Activated naive CD4-positive, alpha-beta T cell treated with anti-CD3 and anti-CD28 coated beads, Interleukin-2, amount 50 U/mL, for 16 hours (primary cell): ENCODE results near the gene STS.
"Not testable (repeated sequence)": the region's sequence is repeated elsewhere in the genome, so short reads cannot be mapped to it uniquely, and the experiment has no call there.

Source experiments
- DNase-seq: peaks from one replicate; pipeline ENCODE4 v3.0.0-alpha.2; 2020

The STS gene

DNA sequence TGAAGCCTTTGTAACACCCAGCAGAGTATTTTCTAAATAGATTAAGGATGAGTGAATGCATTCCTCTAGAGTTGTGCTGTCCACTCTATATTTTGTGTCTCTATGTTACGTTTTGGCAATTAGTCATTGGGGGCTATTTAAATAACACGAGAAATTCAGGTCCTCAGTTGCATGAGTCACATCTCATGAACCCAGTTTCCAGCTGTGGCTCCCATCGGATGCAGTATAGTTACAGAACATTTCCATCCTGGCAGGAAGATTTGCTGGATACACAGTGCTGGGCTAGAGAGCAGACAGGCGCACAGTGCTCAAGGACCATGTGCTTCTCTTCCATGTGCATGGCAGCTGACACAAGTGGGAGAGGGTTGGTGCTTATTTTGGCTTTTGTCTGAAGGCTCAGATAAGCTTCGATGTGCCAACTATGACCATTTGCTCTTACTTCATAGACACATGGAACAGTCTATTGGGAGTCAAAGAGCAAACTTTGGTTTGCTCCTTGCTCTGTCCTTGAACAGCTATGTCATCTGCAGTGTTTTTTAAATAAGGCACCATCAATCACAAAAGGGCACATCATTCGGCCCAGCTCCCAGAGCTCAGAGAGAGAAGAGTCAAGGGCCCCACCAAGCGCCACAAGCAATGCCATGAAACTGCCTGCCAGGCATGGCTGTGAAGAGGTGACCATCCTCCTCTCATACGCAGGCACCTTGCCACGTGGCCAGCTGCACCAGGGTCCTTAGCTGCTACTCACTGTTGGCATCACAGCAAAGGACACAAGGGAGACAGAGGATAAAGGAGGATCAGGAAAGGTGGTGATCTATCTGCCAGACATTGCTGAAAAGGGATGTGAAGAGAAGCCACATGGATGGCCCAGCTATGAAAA is 8.1 kb upstream of the STS start:
- DNase-seq: no peak

DNA sequence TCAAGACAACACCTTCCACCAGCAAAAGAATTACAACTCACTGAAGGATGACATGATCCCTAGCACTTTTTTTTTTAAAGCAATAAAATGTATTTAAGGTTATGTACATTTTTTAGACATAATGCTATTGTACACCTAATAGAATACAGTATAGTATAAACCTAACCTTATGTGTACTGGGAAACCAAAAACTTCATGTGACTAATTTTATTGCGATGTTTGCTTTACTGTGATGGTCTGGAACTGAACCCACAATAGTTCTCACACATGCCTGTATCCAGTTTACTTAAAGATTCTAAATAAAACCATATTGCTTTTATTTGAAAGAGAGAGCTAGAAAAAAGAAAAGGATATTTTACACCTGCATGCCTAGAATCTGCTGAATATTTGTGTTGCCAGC is 4.4 kb upstream of the STS start:
- DNase-seq: no peak

DNA sequence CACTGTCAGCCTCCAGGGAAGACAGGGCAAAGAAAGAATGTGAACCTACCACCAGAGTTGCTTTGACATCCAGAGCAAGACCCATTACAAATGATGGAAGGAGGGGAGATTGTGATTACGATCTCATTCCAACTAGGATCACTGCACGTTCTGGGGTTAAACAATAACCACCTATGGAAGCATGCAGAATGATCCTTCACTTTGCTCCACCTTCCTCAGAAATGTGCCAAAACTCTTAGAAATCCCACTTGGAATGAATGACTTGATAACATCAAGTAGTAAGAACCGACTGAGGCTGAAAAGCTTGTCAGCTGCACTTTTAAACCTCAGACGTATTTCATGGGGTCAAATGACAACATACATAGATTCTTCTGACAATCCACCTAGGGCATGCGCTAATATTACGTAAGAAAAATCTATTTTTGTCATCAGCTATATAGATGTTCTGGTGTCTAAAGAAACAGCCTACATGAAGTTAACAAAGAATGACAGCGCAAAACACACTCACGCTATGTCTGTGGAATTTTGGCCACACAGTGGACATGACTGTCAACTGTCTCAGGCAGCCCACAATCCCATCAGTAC is 3.5 kb upstream of the STS start:
- no peak for DNase-seq

DNA sequence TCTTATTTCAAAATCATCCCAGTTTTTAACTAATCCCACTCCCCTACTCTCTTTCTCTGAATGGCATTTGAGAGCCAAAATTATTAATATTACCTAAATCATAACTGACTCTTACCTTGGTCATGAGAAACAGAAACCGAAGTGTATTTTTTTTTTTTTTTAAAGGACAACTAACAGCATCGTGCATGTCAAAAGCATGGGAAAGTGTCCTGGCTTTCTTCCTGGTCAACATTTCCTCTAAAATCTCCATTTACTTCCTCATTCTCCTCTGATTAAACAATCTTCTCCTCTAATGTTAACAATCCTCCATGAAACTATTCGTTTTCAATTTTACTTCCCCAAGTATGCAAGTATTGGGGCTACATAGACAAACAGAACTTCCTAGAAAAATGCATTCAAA is 2.1 kb upstream of the STS start:
- no peak for DNase-seq

DNA sequence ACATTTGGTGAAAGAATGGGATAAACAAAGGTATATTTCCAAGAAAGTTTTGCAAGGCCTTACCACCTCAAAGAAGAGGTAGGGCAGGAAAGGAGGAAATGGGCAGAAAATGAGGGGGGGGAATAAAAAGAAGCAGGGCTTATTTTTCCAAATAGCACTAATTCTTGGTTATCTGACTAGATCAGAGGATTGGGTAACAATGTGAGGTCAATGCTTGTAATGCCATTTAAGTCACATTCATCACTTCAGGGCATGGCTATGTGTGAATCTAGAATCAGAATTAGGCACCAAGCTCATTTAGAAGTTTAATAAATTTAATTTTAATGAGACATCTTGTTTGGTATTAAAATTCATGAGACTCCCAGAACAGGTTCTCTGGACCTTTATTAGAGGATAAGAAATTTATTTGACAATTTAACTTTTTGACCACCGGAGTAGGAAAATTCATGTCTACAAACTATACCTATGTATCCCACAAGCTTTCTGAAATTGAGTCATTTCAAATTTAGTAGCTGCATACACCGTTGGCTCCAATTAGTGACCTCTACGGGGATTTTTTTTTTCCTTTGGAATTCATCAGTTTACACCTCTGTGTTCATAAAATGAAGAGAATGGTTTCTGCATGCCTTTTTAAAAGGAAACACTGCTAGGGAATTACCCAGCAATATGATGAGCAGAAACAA is 1.4 kb upstream of the STS start:
- no peak for DNase-seq

DNA sequence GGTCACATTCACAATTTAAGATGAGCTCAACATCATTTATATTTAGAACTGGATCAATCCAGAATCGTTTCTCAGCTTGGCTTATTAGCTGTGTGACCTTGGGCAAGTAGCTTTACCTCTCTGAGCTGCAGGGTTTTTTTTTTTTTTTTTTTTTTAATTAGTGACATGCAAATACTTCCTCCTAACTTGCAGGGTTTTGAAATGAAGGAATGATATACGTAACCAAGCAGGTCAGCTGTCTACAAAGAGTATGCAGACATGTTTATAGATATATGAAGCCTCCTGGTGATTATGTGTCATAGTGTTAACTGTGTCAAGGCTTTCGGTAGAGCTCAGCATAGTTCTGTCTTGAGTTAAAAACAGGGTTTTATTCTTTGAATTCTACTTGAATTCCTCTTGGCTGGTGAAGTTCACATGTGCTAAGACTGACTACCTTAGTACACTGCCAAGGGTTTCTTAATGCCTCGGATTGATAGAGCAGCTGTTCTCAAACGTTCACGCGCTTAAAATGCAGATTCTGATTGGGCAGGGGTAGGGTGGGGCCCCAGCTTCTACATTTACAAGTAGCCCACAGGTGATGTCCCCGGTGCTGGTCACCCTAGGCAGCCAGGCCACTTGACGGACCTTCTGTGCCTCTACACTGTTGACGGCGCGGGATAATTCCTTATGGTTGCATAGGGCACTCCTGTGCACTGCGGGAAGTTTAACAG is 654 bp upstream of the STS start:
- no peak for DNase-seq

DNA sequence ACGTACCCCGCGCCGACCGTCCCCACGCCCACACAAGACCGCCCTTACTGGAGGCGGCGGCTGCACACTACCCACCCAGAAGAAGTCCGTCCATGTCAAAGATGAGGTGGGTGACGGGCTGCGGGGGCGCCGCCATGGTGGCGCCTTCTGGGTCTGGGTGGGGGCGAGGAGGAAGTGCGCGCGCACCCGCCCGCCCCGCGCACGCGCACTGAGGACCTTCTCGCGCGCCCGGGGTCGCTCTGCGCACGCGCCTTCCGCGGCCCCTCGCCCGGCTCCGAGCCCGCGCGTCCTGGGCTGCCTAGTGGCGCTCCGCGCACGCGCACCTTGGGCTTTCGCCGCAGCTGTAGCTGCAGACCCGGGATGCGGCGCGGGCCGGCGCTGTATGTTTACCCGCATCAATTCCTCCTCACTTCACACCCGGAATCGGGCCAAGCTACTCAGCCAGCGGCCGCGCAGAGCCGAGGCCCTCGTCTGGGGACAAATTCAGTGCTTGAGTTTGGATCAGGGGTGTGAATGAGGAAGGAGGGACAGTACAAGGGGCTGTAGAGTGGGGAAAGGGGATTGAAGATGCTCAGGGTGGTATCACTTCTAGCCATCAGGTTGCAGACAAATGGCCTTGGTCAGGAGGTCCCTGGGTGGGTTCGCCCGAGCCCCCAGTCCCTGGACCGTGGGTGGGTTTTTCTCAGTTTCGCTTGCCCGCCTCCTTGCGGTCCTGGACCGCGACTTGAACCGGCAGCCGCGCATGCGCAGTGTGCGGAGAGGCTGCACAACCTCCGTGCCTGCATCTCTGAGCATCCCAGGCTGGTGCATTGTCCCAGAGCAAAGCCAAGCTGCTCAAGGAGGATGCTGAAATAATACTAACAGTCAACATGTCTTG is 704 bp downstream of the STS start, which contains the start of gene PUDP:
TSS of gene PUDP (minus strand) at position 176 of the 877 bp plus-strand sequence. CDS start at position 136, 40 bp downstream.
- DNase-seq: peak; percentile 86

DNA sequence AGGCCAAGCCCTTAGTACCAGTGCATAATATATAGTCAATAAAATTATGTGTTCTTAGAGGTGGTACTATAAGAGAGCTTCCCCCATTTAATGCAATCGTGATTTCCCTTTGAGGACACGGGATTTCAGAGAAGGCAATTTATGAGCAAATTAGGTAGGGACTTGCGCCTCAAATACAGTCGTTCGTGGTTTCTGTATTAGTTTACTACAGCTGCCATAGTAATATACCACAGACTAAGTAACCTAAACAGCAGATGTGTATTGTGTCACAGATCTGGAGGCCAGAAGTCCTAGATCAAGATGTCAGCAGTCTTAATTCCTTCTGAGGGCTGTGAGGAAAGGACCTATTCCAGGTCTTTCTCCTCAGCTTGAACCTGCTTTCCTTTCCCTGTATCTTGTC is 1.9 kb downstream of the STS start:
- DNase-seq: no peak

DNA sequence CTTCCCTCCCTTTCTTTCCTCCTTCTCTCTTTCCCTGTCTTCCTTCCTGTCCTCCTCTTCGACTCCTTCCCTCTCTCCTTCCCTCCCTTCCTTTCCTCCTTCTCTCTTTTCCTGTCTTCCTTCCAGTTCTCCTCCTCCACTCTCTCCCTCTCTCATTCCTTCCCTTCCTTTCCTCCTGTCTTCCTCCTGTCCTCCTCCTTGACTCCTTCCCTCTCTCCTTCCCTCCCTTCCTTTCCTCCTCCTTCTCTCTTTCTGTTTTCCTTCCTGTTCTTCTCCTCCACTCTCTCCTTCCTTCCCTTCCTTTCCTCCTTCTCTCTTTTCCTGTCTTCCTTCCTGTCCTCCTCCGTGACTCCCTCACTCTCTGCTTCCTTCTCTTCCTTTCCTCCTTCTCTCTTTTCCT is 5.7 kb downstream of the STS start:
- DNase-seq: no peak

DNA sequence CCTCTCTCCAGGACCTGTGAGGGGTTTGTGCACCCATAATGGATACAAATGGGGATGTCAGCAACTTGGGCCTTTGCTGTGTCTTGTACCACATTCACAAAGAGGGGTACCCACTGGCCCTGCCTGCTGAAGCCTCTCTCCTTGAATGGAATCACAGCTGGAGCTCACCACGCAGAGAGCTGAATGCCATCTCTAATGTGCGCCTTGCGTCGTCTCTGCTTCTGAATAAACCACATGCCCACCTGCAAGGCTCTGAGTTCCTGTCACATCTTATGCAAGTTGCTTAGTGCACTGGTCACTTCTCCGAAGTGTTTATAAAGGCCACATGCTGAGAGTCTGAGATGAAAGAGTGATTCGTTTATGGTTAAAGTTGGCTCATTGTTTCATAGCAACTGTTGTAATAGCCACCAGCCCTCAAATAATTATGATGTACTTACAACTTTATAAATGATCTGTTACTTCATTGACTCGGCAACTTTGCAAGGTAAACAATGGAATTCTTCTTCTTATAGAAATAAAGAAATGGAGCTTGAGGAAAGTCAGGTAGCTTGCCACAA is 6.6 kb downstream of the STS start:
- DNase-seq: no peak

DNA sequence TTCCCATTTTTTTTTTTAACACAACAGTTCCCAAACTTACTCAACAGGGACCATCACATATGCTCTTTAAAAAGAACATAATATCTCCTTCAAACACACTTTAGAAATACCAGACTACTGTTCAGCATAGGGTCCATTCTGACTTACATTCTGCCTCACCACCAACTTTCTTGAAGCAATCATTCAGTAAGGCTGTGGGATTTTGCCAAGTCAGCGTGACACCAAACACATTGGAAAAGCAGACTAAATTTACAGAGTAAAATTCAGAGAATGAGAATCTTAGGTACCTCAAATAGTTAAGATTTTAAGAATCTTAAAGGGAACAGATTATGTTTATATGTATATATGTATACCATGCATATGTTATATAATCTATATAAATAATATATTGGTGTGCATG is 7.7 kb downstream of the STS start:
- DNase-seq: no peak

DNA sequence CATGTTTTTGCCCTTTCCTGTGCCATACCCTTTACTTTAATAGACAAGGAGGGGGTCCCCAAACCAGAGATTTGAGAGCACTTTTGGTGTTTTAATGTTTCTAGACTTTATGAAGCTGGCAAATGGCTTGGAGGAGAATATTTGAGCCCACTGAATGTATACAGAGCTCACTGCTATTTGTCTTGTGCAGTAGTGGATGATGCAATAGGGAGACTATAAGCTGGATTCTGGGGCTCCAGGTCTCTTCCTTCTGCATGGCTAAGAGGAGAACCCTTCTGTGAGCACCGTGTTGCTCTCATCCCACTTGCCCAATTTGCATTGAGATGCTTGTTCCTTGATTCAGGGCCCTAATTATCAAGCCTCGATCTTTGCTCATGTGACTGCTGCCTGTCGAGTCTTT is 9.4 kb downstream of the STS start:
- no peak for DNase-seq

DNA sequence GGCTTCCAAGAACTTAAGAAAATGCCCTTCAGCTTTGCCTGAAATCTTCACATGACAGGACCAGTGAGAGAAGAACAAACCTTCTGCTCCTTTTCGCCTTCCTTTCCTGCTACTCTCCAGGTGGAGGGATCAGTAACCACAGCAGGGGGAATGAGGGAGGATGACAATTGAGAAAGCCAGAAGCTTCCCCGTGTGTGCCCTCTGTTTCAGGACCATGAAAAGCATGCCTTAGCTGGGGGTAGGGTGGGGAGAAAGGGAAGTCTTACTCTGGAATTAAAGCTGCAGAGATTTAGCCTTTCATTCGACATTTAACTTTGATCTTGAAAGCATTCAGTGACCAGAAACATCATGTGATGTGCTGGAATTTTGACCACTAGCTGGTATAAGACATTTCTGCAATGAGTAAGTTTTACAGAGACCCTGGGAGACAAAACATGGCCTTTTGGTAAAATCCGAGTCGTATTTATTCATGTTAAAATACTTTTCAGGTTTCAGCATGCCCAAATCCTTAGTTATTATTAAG is 11.0 kb downstream of the STS start:
- no peak for DNase-seq

DNA sequence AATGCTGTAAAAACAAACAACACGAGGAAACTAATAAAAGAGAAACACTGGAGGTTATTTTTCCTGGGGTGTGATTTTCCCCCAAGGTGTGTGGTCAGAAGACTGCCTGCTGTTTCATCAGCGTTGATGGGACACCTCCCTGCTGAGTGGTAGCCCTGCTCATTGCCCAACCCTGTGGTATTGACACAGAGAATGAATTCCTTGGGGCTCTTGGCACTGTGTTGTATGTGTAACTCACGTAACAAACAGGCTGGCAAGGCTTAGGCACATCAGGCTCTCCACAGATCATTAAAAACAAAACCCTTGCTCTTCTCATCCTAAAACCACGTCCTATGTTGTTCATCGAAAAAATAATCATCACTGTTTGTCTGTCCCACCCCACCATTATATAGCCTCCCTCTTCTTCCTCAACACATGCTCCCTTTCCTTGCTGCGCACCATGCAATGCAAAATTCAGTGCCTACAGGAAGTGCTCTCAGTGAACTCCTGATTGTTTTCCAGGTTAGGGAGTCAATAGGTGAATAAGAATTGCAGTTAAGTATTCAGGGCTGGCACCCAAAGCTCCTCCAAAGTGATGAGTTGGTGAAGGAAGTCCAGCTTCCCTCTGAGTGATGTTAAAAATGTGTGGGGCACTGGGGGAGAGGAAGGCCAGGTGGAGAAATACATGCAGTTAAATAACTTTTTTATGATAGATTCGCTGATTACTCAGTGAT is 11.8 kb downstream of the STS start:
- no peak for DNase-seq

DNA sequence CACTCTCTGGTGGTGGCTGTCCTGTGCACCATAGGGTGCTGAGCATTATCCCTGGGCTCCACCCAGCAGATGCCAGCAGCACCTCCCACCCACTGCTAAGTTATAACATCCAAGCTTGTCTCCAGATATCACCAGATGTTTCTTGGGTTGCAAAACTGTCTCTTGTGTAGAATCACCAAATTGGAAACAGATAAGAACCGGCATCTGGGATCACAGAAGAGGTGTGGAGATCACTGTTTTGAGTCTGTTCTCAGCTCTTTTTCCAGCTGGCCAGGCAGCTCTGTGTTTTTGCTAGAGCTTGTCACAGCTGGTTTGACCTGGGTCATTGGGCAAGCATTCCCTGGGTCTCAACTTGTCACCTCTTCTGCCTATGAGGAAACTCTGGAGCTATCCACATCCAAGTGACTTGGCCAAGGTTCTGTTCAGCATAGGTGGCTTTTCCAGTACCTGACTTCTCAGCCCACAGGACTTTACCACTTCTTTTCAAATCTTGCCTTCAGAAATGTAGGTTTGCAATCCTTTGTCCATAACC is 15.7 kb downstream of the STS start:
- DNase-seq: no peak

DNA sequence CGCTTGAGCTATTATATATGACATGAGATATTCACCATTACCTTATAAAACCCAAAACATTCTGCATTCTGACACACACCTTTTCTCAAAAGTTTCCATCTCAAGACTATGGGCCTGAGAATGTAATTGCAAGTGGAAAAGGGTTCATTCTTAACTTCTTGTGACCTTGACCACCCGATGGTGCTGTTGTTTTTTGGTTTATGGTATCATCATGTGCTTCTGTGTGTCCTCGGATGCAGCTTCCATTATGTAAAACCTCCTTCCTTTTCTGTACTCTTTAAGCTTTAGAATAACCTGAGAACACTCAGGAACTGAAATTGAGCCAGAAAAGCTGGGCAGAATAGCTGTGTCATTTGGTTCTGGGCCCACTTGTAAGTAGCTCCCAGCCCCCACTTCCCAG is 16.7 kb downstream of the STS start:
- no peak for DNase-seq

DNA sequence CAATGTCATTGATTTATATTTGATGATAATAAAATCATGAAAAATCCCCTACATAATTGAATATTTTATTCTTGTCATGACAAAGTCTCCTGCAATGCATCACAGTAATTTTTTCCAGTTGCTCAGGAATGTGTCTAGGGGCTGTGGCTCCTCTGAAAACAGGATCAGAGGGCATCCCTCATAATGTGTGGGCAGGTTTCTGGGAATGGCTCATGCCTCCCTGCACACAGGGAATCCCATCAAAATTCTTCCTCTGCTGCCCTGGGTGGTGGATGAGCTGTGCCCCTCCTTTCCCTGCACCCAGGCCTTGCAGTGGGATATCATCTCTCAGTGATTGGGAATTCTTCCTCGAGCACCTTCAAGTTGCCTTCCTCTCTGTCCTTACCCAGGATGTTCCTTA is 20.9 kb downstream of the STS start:
- no peak for DNase-seq

DNA sequence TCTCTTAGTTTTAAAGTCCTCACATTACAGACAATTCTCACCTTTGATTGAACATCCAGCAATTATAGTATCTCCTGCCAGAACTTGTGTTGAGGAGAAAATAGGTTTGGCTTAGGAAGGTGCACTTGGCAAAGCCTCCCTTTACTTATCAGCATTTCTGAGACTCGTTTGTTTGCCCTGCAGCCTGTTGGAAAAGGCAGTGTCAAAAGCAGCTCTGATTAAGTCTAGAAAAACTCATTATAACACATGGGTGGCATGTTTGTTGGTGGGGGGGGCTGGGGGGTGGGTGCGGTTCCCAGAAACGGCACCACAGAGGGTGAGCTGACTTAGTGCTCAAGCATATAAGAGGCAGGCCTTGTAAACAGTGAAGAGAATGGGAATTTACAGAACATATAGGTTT is 22.1 kb downstream of the STS start:
- no peak for DNase-seq

DNA sequence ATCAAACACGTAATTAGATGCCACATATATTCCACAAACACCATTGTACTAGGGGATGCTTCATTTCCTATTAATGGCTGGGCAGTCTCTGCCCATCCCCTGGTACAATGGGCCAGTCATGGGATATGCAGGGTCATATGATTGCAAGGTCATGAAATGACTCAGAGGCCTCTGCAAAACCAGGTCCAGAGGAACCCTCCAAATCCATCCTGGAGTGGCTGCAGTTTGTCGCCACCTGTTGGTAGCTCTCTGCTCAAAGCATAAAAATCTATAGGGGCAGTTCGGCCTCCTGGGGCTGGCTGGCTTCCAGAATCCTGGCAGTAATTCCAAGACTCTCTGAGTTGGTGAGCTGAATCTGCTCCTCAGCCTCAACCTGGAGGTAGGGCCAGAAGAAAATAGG is 23.4 kb downstream of the STS start:
- DNase-seq: peak; percentile 19

DNA sequence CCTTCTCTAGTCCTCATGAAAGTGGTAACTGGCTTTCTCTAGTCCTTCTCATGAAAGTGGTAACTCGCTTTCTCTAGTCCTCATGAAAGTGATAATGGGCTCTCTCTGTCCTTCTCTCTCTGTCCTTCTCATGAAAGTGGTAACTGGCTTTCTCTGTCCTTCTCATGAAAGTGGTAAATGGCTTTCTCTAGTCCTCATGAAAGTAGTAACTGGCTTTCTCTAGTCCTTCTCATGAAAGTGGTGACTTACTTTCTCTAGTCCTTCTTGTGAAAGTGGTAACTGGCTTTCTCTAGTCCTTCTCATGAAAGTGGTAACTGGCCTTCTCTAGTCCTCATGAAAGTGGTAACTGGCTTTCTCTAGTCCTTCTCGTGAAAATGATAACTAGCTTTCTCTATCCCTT is 31.3 kb downstream of the STS start:
- DNase-seq: not testable (repeated sequence)

DNA sequence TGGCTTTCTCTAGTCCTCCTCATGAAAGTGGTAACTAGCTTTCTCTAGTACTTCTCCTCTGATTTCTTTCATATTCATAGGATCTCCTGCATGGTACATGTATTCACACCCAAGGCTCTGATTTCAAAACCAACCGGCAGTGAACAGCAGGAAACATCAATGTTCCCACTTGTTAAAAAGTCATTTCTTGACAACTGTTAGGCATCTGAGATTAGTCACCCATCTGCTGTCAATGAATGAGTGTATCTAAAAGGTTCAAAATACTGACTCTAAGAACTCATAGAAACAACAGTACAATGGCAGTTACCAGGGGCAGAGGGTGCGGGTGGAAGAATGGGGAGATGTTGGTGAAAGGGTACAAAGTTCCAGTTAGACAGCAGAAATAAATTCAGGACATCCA is 31.9 kb downstream of the STS start:
- no peak for DNase-seq
